Esophagus muscularis mucosa (tissue), 4 donors: ENCODE measurements around the gene PAWR. TPM values are rescaled to one million over a fixed set of nuclear protein-coding genes. Genes with fewer than 3 reads are reported as not detected.
A peak's percentile ranks its signal among the peaks of the same experiment; 100 is the strongest.

Experiments
- DNase-seq: peaks from one replicate; pipeline ENCODE4 v3.0.0-alpha.2; 2017; ENCODE audit errors: extremely low spot score
- H3K27ac ChIP-seq, 4 donors: fragments of 200-600 bp; sonication (generic); replicated peaks in 1 of 4; 1 replicate in 3 of 4; 2 replicates in 1 of 4; pipeline ENCODE4 v1.5.1; 2016 to 2019; ENCODE audit warnings: mild to moderate bottlenecking in 1 of 4
- H3K27me3 ChIP-seq, 4 donors: fragments of 200-600 bp; sonication (generic); one replicate each; pipeline versions ENCODE4 v1.5.1 to v1.6.0; 2016 to 2019
- H3K36me3 ChIP-seq, 4 donors: fragments of 200-600 bp; sonication (generic); one replicate each; pipeline ENCODE4 v1.5.1; 2016 to 2019
- H3K4me1 ChIP-seq, 4 donors: fragments of 200-600 bp; sonication (generic); one replicate each; pipeline ENCODE4 v1.5.1; 2016 to 2019
- H3K4me3 ChIP-seq, 4 donors: fragments of 200-600 bp; sonication (generic); 1 replicate in 2 of 4; 2 replicates in 2 of 4; pipeline ENCODE4 v1.5.1; 2016 to 2019; ENCODE audit warnings: mild to moderate bottlenecking in 4 of 4, moderate library complexity in 1 of 4
- H3K9me3 ChIP-seq, 4 donors: fragments of 200-600 bp; sonication (generic); 1 replicate in 3 of 4; 2 replicates in 1 of 4; pipeline ENCODE4 v1.5.1; 2016 to 2019
- EP300 ChIP-seq: sonication (generic); formaldehyde crosslinking; IDR thresholded peaks from one replicate; pipeline ENCODE4 v1.6.1; 2017; ENCODE audit warnings: antibody characterized with exemption
- POLR2A ChIP-seq: fragments of 450-650 bp; IDR thresholded peaks from one replicate; pipeline ENCODE4 v1.6.1; 2017; ENCODE audit warnings: antibody characterized with exemption, moderate library complexity, mild to moderate bottlenecking, low read depth
- POLR2AphosphoS5 ChIP-seq, 2 donors: sonication (generic); formaldehyde crosslinking; IDR thresholded peaks; one replicate each; pipeline ENCODE4 v1.6.1; 2017; ENCODE audit warnings: antibody characterized with exemption in 2 of 2
- WGBS: methylation state at CpG from one replicate; pipeline ENCODE4 v1.1.5; 2018; 5-methylcytosine and 5-hydroxymethylcytosine counted together
- intact Hi-C: fragments of 100-400 bp; cut with DNase I; formaldehyde crosslinking; loops from one replicate; pipeline ENCODE4 v1.15.1; 2023
- total RNA-seq, 4 donors: library from RNA; depleted of rRNA; stranded (reverse); fragments of >200 nt; gene quantifications; one replicate each; pipeline versions ENCODE4 v1.1.0 to v1.2.1, GENCODE V29; 2016
- TF ChIP-seq, protein P1 (sequence below), 3 experiments: fragments of 200-600 bp in 2 of 3; fragments of 450-650 bp in 1 of 3; sonication (generic) in 2 of 3; IDR thresholded peaks; one replicate each; pipeline ENCODE4 v1.5.1; 2017 to 2019; ENCODE audit warnings: antibody characterized with exemption in 3 of 3, mild to moderate bottlenecking in 2 of 3, moderate library complexity in 1 of 3

Gene PAWR, protein sequence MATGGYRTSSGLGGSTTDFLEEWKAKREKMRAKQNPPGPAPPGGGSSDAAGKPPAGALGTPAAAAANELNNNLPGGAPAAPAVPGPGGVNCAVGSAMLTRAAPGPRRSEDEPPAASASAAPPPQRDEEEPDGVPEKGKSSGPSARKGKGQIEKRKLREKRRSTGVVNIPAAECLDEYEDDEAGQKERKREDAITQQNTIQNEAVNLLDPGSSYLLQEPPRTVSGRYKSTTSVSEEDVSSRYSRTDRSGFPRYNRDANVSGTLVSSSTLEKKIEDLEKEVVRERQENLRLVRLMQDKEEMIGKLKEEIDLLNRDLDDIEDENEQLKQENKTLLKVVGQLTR
- 100 to 1,000 TPM in 2 of 4 donors, 10 to 100 TPM in 2; 63.1 to 127 (median 97.9) TPM for total RNA-seq

DNA sequence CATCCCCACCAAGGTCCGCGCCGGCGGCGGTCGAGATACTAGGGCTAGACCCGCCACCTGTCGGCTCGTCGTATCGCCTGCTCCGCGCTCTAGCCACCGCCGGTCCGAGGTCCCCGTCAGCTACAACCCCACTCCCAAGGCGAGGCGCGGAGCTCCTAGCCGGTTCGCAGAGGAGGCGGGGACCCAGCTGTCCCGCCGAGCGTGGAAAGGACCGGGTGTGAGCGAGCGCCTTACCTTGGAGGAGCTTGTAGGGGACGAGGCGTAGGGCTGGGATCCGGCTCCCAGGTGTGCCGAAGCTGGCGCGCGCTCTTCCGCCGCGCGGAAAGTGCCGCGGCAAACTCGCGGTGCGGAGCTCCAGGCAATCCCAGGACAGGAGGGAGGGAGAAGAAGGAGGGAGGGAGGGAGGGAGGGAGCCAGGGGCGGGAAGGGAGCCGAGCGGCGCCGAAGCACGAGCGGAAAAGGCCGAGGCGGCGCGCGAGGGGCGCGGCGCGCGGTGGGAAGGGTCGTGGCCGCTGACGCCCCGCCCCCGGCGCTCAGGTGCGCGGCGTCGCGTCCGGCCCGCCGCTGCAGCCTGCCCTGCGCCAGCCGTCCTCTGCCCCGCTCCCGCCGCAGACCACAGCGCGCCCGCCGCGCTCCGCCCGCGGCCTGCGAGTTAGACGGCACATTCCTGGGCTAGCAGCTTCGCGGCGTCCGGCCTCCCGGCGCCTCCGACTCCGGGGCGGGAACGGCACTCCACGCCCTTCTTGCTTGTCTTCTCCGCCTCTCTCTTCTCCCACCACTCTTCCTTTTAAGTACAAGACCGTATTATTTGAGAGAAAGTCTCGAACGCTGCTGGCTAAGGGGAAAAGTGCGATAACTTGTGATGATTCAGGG is at the start of gene PAWR:
Gene PAWR (minus strand): TSS at position 327 of the 873 bp plus-strand sequence. CDS start 720 bp downstream, outside the sequence.
- peak within 1 kb of the TSS; percentile 77 to 97 (median 85) for H3K4me3 ChIP-seq
- no peaks in the 10 kb centered on the region for H3K36me3 ChIP-seq
- 0% methylated on average over 28 of the region's 107 CpGs for WGBS
- DNase-seq, result no peak
- no peaks in the 10 kb centered on the region for H3K27me3 ChIP-seq
- peak within 1 kb of the TSS; percentile 85 to 94 (median 93) for H3K27ac ChIP-seq
- intact Hi-C loops, result loop anchor here (5.0 kb wide), 1 partner anchor 241 kb away; no protein-coding TSS in a partner anchor
- no peaks in the 10 kb centered on the region for H3K9me3 ChIP-seq
- H3K4me1 ChIP-seq, result peaks cover 0 to 42% (median 32%) of the 10 kb centered on the region in 4 donors
- TF ChIP-seq, protein P1, sequence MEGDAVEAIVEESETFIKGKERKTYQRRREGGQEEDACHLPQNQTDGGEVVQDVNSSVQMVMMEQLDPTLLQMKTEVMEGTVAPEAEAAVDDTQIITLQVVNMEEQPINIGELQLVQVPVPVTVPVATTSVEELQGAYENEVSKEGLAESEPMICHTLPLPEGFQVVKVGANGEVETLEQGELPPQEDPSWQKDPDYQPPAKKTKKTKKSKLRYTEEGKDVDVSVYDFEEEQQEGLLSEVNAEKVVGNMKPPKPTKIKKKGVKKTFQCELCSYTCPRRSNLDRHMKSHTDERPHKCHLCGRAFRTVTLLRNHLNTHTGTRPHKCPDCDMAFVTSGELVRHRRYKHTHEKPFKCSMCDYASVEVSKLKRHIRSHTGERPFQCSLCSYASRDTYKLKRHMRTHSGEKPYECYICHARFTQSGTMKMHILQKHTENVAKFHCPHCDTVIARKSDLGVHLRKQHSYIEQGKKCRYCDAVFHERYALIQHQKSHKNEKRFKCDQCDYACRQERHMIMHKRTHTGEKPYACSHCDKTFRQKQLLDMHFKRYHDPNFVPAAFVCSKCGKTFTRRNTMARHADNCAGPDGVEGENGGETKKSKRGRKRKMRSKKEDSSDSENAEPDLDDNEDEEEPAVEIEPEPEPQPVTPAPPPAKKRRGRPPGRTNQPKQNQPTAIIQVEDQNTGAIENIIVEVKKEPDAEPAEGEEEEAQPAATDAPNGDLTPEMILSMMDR (IDR thresholded peaks at IDR 0.05), result peak; percentile 24 to 32 (median 29)
- TF ChIP-seq POLR2AphosphoS5 (IDR thresholded peaks at IDR 0.05), result peak; percentile 39 to 70
- TF ChIP-seq EP300, result no peak
- TF ChIP-seq POLR2A, result no peak

DNA sequence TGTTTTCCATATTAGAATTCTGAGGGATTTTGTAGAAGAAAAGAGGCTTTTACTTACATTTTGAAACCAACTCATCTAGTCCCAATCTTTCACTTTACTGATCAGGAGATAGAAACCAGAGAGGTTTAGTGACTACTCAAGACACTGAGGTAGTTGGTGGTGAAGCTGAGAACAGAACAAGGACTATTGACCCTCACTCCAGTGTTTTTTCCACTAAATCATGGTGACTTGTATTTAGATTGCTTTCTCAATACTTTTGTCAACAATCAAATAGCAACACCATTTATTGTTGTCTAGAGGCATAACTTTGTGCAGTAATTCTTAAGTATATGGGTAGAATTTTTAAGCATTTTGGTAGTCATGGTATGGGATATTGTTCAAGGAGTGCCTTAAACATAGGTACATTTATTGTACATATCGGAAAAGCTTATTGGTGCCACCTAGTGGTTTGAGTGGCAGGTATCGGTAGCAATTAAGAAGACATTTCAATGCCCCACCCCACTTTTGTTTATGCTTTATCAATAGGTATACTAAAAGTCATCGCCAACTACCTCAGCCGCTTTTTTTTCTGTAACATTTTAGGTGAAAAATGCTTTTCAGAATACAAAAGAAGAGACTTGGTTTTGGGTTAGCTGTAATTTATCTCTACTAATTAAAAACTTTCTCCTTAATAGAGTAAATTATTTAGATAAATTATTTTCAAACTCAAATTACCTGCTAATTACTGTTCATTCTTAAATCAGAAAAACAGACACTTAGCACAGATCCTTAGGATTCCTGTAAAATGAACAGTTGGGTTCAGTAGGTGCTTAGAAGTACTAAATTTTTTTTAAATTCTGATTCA is 47.3 kb upstream of the PAWR start:
- no peak for TF ChIP-seq POLR2AphosphoS5 (IDR thresholded peaks at IDR 0.05)
- no peak for TF ChIP-seq POLR2A
- no peak for TF ChIP-seq EP300
- TF ChIP-seq, protein P1 (IDR thresholded peaks at IDR 0.05), result peak; percentile 56 to 68 (median 63)
- Histone ChIP-seq H3K4me3 (no peak overlapping the region), H3K4me1 (no peaks in the 10 kb centered on the region), H3K36me3 (no peaks in the 10 kb centered on the region), H3K27me3 (no peaks in the 10 kb centered on the region), H3K27ac (no peak overlapping the region), H3K9me3 (no peaks in the 10 kb centered on the region)
- intact Hi-C loops, result loop anchor here (2.0 to 5.0 kb wide), 2 partner anchors 183 to 331 kb away; no protein-coding TSS in a partner anchor
- no peak for DNase-seq
- 28% methylated on average over 4 of the region's 4 CpGs for WGBS

DNA sequence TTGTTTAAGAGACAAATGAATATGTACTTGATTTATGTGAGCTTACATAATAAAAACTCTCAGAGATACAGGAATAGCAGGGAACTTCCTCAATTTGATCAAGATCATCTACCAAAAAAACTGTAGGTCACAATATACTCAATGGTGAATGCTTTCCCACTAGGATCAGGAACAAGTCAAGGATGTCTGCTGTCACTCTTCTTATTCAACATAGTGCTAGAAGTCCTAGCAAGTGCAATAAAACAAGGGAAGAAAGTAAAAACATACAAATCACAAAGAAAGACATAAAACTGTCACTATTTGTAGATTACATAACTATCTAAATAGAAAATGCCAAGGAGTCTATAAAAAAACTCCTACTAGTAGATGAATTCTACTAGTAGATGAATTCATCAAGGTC is 41.9 kb upstream of the PAWR start:
- DNase-seq, result no peak
- no peaks in the 10 kb centered on the region for H3K36me3 ChIP-seq
- no peak overlapping the region for H3K4me3 ChIP-seq
- no peaks in the 10 kb centered on the region for H3K27me3 ChIP-seq
- no peak overlapping the region for H3K27ac ChIP-seq
- TF ChIP-seq POLR2AphosphoS5 (IDR thresholded peaks at IDR 0.05) (no peak), EP300 (no peak), POLR2A (no peak)
- TF ChIP-seq, protein P1 (IDR thresholded peaks at IDR 0.05), result no peak
- no peaks in the 10 kb centered on the region for H3K9me3 ChIP-seq
- intact Hi-C loops, result no loop called here
- H3K4me1 ChIP-seq, result no peaks in the 10 kb centered on the region

DNA sequence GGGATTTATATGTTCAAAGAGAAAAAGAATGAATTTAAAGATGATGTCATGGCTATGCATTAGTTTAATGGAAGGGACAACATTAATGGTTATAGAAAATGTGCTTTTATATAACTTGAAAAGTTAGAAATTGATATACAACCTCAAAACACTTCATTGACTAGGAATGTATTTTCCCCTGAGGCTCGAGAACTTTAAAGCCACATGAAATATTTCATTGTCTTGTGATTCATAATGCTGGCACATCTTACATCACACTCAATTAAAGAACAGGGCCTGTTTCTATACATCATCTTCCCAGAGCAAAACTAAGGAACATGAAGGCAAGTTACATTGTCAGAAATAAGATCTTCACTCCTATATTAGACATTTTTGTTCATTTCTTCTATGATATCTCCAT is 35.2 kb upstream of the PAWR start:
- Histone ChIP-seq H3K4me1 (no peaks in the 10 kb centered on the region), H3K36me3 (no peaks in the 10 kb centered on the region), H3K4me3 (no peak overlapping the region), H3K27ac (no peak overlapping the region), H3K9me3 (no peaks in the 10 kb centered on the region), H3K27me3 (no peaks in the 10 kb centered on the region)
- TF ChIP-seq POLR2A, result no peak
- TF ChIP-seq EP300, result no peak
- TF ChIP-seq POLR2AphosphoS5 (IDR thresholded peaks at IDR 0.05), result no peak
- TF ChIP-seq, protein P1 (IDR thresholded peaks at IDR 0.05), result no peak
- WGBS, result 38% methylated on average over 1 of the region's 1 CpG
- intact Hi-C loops, result no loop called here
- no peak for DNase-seq
